HFFc6 (cell line): Measurements from ENCODE around the gene ASXL2. TPM values are rescaled to one million over a fixed set of nuclear protein-coding genes. Genes with fewer than 3 reads are reported as not detected.

ENCODE experiments used
- DNase-seq: peaks from one replicate; pipeline ENCODE4 v3.0.0-alpha.2; 2018
- H3K27ac Mint-ChIP-seq: 2 replicates; pipeline ENCODE4 v1.8.0; 2020; ENCODE audit warnings: mild to moderate bottlenecking, mixed read lengths
- H3K27me3 Mint-ChIP-seq: 2 replicates; pipeline ENCODE4 v1.8.0; 2021; ENCODE audit warnings: mild to moderate bottlenecking, moderate library complexity, mixed read lengths; ENCODE audit not compliant: insufficient read depth
- H3K36me3 Mint-ChIP-seq: 2 replicates; pipeline ENCODE4 v1.8.0; 2021; ENCODE audit warnings: low read depth, mixed read lengths
- H3K4me1 Mint-ChIP-seq: 2 replicates; pipeline ENCODE4 v1.8.0; 2020; ENCODE audit warnings: low read depth, mixed read lengths
- H3K4me3 Mint-ChIP-seq: 2 replicates; pipeline ENCODE4 v1.8.0; 2020; ENCODE audit warnings: mild to moderate bottlenecking, moderate library complexity, mixed read lengths
- H3K9me3 Mint-ChIP-seq: 2 replicates; pipeline ENCODE4 v1.8.0; 2020; ENCODE audit warnings: mild to moderate bottlenecking, mixed read lengths
- total RNA-seq, 6 experiments: library from RNA; stranded (reverse); fragmentation: NEBNext Ultra II Directional; extraction: Animal tissue kit (Norgen Biotek cat#: 25700); gene quantifications; 2 replicates in 1 of 6; 3 replicates in 5 of 6; pipeline ENCODE4 v1.2.3, GENCODE V29; 2021
- TF ChIP-seq, protein P1 (sequence below): fragments of 200-600 bp; sonication (generic); IDR thresholded peaks from 2 replicates; pipeline ENCODE4 v1.5.0; 2021; ENCODE audit warnings: antibody characterized with exemption, mild to moderate bottlenecking

Gene ASXL2
- total RNA-seq, 6 experiments from 2014 or later: 24.6 to 29.6 (median 26.6) TPM

GRCh38 chr2:25879133-25879730 is 945 bp upstream of the ASXL2 start:
- Mint-ChIP-seq H3K4me3 (peak overlapping the region; percentile 99), H3K27ac (peak overlapping the region; percentile 98), H3K36me3 (no peaks in the 10 kb centered on the region), H3K9me3 (no peaks in the 10 kb centered on the region), H3K4me1 (peaks cover 59% of the 10 kb centered on the region), H3K27me3 (no peaks in the 10 kb centered on the region; the same call in 1 of the 2 replicates)
- DNase-seq: peak; percentile 74
- TF ChIP-seq, protein P1, sequence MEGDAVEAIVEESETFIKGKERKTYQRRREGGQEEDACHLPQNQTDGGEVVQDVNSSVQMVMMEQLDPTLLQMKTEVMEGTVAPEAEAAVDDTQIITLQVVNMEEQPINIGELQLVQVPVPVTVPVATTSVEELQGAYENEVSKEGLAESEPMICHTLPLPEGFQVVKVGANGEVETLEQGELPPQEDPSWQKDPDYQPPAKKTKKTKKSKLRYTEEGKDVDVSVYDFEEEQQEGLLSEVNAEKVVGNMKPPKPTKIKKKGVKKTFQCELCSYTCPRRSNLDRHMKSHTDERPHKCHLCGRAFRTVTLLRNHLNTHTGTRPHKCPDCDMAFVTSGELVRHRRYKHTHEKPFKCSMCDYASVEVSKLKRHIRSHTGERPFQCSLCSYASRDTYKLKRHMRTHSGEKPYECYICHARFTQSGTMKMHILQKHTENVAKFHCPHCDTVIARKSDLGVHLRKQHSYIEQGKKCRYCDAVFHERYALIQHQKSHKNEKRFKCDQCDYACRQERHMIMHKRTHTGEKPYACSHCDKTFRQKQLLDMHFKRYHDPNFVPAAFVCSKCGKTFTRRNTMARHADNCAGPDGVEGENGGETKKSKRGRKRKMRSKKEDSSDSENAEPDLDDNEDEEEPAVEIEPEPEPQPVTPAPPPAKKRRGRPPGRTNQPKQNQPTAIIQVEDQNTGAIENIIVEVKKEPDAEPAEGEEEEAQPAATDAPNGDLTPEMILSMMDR: no peak

DNA sequence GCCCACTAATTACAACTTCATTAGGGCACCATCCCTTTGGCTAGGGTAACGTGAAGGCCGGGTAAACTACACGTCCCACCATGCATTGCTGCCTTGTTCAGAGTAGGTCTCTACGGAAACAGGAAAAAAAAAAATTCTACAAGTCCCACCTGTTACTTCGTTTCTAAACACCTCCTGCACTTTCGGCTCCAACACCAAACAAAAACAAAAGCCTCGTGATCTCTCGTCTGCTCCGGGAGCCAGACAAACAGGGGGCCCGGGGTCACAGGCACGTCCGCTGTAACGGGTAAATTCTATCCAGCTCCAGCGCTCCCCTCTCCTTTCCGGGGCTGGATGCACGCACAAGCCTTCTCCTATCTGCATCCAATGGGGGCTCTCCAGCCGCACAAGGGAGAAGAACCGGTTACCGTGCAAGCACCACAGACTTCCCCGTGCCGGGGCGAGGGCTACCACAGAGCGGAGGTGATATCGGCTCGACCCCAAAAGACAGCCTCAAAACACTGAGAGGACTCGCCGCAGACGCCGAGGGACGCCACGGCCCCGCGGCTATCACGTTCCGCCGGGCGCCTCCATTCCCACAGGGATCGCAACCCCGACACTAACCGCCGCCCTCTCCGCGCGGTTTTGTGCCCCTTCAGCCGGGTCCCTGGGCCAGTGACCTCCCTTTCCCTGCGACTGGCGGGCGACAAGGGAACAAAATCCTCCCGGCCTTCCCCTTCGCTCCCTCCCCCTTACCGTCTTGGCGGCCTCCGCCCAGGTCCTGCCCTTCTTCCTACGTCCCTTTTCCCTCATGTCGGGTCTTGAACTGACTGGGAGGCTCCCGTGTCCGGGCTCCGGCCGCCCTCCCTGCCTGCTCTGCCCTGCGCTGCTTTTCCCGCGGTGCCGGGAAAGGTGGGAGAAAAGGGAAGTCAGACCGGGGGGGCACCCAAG is 591 bp downstream of the ASXL2 start:
- peak overlapping the region; percentile 98 for H3K27ac Mint-ChIP-seq
- H3K36me3 Mint-ChIP-seq: 0 out of 2 replicates have a peak, but pooled peaks cover 4% of the 10 kb centered on the region
- DNase-seq: peak; percentile 34
- peak overlapping the region; percentile 99 for H3K4me3 Mint-ChIP-seq
- H3K27me3 Mint-ChIP-seq: no peaks in the 10 kb centered on the region; the same call in 1 of the 2 replicates
- H3K9me3 Mint-ChIP-seq: no peaks in the 10 kb centered on the region
- H3K4me1 Mint-ChIP-seq: peaks cover 52% of the 10 kb centered on the region
- TF ChIP-seq, protein P1: no peak

DNA sequence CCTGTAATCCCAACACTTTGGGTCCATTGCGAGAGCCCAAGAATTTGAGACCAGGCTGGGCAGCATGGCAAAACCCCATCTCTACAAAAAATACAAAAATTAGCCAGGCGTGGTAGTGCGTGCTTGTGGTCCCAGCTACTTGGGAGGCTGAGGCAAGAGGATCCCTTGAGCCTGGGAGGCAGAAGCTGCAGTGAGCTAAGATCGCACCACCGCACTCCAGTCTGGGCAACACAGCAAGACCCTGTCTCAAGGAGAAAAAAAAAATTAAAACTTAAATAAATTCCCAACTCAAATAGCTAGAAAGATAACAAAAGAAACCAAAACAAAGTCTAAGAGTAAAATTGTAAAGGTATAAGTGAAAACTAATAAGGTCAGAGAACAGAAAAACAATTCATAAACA is 6.2 kb downstream of the ASXL2 start:
- H3K9me3 Mint-ChIP-seq: no peaks in the 10 kb centered on the region
- H3K27me3 Mint-ChIP-seq: no peaks in the 10 kb centered on the region; the same call in 1 of the 2 replicates
- TF ChIP-seq, protein P1: no peak
- DNase-seq: no peak
- H3K36me3 Mint-ChIP-seq: 0 out of 2 replicates have a peak, but pooled peaks cover 4% of the 10 kb centered on the region
- H3K4me1 Mint-ChIP-seq: peaks cover 27% of the 10 kb centered on the region
- no peak overlapping the region for H3K27ac Mint-ChIP-seq
- H3K4me3 Mint-ChIP-seq: no peak overlapping the region

DNA sequence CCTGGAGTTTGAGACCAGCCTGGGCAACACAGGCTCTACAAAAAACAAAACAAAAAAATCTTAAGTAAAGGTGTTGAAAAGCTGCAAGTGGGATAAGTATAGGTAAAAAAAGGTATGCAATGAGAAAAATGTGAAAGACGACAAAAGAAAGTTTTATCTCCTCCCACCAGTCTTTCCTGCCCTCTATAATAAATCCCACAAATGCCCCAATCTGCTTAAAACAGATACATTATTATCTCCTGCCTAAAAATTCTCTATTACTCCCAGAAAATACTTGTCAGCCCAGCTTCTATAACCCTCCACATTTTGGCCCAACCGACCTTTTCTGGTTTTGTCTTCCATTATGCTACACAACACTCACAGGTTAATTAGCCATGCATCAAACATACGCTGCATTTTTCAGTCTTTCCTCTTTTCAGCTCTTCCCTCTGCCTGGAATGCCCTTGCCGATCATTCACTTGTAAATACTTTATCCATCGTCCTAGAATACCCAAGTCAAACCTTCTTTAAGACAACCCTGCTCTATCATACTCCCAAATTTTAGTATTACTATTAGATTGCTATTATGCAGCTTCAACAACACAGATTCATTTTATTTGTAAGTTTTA is 10.8 kb downstream of the ASXL2 start:
- no peaks in the 10 kb centered on the region; the same call in 1 of the 2 replicates for H3K27me3 Mint-ChIP-seq
- H3K27ac Mint-ChIP-seq: no peak overlapping the region
- H3K36me3 Mint-ChIP-seq: no peaks in the 10 kb centered on the region
- no peaks in the 10 kb centered on the region; the same call in 1 of the 2 replicates for H3K4me1 Mint-ChIP-seq
- TF ChIP-seq, protein P1: no peak
- H3K9me3 Mint-ChIP-seq: no peaks in the 10 kb centered on the region
- no peak for DNase-seq
- H3K4me3 Mint-ChIP-seq: no peak overlapping the region

DNA sequence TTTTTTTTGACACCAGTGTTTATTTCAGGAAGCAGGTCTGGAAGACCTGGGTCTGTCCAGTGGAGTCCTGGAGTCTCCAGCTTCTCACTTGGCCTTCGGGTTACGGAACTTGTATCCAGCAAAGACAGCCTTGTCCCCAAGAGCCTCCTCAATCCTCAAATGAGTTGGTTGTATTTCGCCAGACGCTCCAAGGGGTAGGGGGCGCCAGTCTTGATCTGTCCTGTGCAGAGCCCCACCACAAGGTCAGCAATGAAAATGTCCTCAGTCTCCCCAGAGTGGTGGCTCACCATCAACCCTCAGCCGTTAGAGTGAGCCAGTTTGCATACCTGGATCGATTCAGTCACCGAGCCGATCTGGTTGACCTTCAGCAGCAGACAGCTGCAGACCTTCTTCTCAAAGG is 21.9 kb downstream of the ASXL2 start:
- peaks cover 21% of the 10 kb centered on the region for H3K4me1 Mint-ChIP-seq
- H3K27ac Mint-ChIP-seq: no peak overlapping the region
- H3K27me3 Mint-ChIP-seq: no peaks in the 10 kb centered on the region
- TF ChIP-seq, protein P1: peak; percentile 29; the same call in 1 of the 2 replicates
- no peaks in the 10 kb centered on the region for H3K9me3 Mint-ChIP-seq
- H3K4me3 Mint-ChIP-seq: no peak overlapping the region
- no peaks in the 10 kb centered on the region for H3K36me3 Mint-ChIP-seq
- DNase-seq: no peak
